HG03039 (cell line): ENCODE data around the gene NFIA.
"Not testable (repeated sequence)": the region's sequence is repeated elsewhere in the genome, so short reads cannot be mapped to it uniquely, and the experiment has no call there.

Experiments used
- ATAC-seq: cut with Tn5 transposase; IDR thresholded peaks from one replicate; pipeline ENCODE4 v1.9.1; 2021; ENCODE audit warnings: mild to moderate bottlenecking, moderate library complexity; ENCODE audit not compliant: unreplicated experiment

The NFIA gene

GRCh38 chr1:61124696-61125095, 42.3 kb downstream of the NFIA start:
- no peak for ATAC-seq

- no peak for ATAC-seq
These were observed 42.9 kb downstream of the NFIA start for GRCh38 chr1:61125263-61125662.

- no peak for ATAC-seq
These were observed 43.5 kb downstream of the NFIA start for GRCh38 chr1:61125895-61126294.

DNA sequence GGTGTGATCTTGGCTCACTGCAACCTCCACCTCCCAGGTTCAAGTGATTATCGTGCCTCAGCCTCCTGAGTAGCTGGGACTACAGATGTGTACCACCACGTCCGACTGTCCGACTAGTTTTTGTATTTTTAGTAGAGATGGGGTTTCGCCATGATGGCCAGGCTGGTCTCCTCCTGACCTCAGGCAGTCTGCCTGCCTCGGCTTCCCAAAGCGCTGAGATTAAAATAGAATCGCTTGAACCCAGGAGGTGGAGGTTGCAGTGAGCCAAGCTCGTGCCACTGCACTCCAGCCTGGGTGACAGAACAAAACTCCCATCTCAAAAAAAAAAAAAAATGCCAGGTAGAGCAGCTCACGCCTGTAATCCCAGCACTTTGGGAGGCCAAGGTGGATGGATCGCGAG, 44.5 kb downstream of the NFIA start:
- not testable (repeated sequence) for ATAC-seq

DNA sequence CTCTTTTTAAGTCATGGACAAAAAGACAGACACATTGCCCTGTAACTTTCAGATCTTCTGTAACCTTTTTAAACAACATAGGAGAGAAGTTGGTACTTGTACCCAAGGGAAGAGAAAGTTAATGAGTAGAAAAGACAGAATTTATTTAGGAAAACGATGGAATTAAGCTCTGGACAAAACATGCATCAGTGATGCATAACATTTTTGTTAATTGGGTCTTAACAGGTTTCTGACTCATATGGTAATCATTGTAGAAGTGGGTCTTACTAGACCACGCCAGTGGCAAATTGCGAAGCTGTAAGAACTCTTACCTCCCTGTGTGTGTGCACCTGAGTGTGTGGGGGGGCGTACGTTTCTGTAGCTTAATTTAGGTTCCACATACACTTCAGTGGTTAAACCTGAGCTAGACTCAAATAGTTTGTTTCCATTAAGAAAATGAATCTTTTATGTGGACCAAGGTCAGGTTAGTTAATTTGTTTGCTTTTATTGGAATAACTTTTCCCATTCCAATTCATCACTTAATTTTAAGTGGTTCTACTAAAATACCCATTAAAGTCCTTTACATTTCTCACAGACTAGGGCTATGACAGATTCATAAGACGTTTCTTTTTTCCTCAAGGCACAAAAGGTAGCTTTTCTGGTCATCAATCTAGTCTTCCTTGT, 48.1 kb downstream of the NFIA start:
- ATAC-seq = no peak

- no peak for ATAC-seq
These were observed 48.9 kb downstream of the NFIA start for GRCh38 chr1:61131248-61131647.

DNA sequence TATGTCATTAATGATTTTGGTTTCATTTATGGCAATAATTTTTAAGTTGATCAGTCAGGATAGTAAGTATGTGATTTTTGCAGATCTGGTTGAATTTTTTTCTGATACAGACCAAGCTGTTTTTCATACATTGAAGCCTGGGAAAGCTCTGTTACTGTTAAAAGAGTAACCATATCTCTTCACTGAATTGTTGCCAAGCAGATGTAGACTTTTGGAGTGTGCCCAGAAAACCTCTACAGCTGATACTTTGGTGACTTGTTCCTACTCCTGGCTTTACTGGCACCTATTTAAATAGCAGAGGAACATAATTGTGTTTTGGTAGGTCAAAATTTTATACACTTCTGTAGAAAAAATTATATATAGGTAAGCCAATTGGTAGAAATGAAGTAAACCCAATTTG, 49.4 kb downstream of the NFIA start:
- no peak for ATAC-seq

- no peak for ATAC-seq
These were observed 49.8 kb downstream of the NFIA start for GRCh38 chr1:61132176-61132638.

GRCh38 chr1:61132645-61133334, 50.4 kb downstream of the NFIA start:
- no peak for ATAC-seq

- ATAC-seq = no peak
These were observed 51.1 kb downstream of the NFIA start for GRCh38 chr1:61133335-61134019.

DNA sequence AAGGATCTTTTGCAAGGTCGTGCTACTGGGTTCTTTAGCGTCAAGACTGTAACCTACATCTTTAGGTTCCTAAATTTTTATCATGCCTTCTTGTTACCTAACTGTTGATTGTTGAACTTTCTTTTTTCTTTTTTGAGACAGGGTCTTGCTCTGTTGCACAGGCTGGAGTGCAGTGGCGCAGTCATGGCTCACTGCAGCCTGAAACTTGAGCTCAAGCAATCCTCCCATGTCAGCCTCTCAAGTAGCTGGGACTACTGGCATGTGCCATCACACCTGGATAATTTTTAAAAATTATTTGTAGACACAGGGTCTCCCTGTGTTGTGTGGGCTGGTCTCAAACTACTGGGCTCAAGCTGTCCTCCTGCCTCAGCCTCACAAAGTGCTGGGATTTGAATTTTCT, 52.9 kb downstream of the NFIA start:
- ATAC-seq = no peak

DNA sequence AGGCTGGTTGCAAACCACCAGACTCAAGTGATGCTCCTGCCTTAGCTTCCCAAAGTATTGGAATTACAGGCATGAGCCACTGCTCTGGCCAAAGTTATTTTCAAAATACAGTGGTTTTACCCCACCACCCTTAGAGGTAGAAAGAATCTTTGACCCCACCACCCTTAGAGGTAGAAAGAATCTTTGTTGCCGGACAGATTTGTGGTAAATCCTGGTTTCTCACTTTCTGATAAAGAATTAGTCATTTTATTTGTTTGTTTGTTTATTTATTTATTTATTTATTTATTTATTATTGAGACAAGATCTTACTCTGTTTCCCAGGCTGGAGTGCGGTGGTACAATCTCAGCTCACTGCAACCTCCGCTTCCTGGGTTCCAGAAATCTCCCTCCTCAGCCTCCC, 55.9 kb downstream of the NFIA start:
- ATAC-seq = no peak

GRCh38 chr1:61138921-61139774, 56.8 kb downstream of the NFIA start:
- ATAC-seq = no peak

DNA sequence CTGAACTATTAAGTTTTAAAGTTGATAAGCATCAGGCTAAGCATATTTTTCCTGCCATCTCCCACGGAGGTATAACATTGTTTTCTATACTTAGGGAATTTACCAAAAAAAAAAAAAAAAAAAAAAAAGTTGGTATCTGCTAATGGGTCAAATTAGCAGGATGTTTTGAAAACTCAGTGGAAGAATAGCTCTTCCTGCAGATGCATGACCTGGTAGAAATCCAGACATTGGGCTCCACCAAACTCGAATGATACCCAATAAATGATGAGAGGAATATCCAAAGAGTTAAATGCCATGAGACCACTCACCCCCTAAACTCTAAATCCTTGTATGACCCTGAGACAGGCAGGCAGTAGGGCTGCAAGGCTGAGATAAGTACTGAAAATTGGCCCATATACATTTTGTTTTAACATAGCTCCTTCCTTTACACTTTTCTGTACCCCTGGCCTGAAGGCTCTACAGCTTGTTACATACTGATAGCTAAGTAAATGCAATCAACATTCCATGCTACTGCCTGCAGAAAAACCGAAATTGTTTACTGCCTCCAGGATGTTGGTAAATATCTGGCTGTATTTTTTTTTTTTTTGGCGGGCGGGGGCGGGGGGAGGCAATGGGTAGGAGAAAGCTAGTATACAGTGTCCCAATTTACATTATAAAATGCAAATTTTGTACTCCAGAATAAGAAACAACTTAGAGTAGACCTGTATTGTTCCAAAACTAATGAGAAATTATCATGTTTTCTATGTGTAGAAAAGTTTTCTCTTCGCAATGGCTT, 57.6 kb downstream of the NFIA start:
- no peak for ATAC-seq

- ATAC-seq = no peak
These were observed 58.4 kb downstream of the NFIA start for GRCh38 chr1:61140778-61141177.

DNA sequence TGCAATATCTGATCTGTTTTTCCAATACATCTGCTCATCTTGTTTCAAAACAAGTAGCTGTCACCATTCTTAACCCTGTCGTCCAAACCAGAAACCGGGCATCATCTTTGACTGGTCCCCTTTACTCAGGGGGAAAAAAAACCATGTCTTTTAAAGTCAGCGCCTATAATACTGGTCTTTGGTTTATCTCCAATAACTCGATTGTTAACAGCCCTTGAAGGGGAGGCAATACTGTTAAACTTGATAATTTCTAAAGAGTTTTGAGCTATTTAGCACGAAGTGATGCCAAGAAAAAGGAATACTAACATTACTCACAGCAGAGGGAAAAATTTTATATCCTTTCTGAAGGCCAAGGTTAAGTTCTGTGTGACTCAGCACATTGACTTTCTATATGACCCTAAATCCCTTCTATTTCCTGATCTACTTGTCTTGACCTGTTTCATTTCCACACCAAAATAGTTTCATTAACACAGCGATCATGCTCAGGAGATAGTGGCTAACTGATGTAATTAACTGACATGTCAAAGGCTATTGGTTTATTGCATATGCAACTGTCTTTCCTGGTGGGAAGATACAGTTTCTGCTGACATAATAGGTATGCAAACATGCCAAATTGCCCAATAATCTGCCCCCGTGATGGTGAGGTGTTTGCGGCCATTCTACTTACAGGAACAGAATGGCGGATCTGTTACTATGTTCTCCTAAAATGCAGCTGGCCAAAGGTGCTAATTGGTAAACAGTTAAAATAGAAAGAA, 59.1 kb downstream of the NFIA start:
- ATAC-seq = no peak

DNA sequence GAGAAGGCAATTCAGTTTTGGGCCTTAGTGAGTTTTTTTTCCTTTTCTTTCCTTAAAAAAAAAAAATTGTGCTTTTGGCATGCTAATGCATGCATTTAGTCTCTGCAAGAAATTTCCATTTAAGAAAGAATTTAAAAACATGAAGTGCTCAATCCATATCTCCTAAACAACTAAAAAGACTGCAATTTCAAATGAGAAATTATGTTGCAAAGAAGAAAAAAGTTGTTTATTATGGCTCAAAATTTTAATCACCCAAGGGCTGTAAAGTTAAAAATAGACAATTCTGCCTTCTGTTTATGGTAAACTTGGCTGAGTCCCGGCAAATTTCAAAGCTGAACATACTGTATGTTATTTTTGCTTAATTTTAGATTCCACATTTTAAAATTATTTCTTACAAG, 59.7 kb downstream of the NFIA start:
- ATAC-seq = no peak

DNA sequence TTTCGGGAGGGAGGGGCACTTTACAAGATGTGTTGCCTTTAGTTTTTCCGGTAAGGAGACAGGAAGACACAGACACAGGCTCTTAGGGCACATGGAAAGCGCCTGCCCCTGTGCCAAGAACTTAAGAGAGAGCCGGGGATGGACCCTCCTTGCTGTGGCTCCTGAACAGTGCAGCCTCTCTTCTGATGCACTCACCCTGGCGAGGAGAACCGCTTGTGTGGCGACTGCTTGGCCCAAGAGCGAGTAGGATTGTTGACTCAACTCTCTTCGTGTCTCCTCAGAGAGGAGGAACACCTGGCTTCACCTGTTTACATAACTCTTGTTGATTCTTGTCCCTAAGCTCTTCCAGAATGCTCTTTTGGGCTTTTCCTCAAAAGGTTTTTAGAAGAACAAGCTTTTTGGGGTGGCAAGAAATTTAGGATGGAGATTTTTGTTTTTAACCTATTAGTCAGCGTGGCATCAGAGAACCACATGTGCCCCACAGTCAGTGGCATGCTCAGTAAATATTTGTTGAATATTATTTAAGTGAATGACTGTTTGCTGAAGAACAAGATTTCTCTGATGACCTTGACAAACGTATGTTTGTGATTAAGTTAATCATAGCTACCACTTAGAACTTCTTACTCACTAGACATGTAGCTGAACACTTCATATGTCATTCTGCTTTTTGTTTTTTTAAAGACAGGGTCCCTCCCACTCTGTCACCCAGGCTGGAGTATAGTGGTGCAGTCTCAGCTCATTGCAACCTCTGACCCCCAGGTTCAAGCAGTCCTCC, 60.6 kb downstream of the NFIA start:
- no peak for ATAC-seq
